ENCODE measurements around the gene OR6N1.

OR6N1 gene

DNA sequence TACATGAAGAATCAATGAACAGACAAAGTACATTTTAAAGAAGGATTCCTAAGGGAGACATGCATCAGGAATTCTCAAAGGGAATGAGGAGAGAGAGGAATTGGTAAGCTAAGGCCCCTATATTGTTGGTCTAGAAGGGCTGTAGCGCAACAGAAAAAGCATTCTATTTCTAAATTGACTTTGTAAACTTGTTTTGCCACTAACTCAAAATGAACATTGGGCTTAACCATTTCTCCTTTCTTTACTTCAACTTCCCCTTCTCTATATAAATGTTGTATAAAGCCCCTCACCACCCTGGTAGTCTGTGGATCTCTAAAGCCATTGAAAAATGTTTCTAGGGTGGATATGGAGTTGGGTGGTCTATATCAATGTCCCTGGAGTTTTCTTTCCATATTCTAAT, 29.4 kb upstream of the OR6N1 start:
- DNase-seq (ENCODE audit: low read depth), result no peak
- no peak overlapping the region for H3K4me3 ChIP-seq (ENCODE audit: low read length)
- TF ChIP-seq, protein P1, sequence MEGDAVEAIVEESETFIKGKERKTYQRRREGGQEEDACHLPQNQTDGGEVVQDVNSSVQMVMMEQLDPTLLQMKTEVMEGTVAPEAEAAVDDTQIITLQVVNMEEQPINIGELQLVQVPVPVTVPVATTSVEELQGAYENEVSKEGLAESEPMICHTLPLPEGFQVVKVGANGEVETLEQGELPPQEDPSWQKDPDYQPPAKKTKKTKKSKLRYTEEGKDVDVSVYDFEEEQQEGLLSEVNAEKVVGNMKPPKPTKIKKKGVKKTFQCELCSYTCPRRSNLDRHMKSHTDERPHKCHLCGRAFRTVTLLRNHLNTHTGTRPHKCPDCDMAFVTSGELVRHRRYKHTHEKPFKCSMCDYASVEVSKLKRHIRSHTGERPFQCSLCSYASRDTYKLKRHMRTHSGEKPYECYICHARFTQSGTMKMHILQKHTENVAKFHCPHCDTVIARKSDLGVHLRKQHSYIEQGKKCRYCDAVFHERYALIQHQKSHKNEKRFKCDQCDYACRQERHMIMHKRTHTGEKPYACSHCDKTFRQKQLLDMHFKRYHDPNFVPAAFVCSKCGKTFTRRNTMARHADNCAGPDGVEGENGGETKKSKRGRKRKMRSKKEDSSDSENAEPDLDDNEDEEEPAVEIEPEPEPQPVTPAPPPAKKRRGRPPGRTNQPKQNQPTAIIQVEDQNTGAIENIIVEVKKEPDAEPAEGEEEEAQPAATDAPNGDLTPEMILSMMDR (conservative IDR thresholded peaks at IDR 0.05; ENCODE audit: low read depth, low read length), result no peak

DNA sequence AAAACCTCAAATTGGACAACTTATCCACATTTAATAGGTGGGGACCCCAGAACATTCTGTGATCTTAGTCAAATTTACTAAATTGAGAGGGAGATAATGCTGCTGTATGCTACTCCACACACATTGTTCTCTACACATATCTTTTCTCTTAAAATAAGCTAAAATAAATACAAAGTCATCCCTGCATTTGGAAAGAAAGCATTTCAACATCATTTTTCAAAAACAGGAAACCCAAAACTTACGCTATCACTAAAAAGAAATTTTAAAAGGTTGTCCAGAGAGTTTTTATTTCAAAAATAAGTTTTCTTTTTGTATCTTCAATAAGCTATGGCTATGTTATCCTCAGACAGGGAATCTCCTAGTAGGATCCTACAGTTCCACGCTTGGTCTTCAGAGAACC, 28.5 kb upstream of the OR6N1 start:
- no peak for DNase-seq (ENCODE audit: low read depth)
- TF ChIP-seq, protein P1 (conservative IDR thresholded peaks at IDR 0.05; ENCODE audit: low read depth, low read length), result no peak
- H3K4me3 ChIP-seq (ENCODE audit: low read length), result no peak overlapping the region

DNA sequence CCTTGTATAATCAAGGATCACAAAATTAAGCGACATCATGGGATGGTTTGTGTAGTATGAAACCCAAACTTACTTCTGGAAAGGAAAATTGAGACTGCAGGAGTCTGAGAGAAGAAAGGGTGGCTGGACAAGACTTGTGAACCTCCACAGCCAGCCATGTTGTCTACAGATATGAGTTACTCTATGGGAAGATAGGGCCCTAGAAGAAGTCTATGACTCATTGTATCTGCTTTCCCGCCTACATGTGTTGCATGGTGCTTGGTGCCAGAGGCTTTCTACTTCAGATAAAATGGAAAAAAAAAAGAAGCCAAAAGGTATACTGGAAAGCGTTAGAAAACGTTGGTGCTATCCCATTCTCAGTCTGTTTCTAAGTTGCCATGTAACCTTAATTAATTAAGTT, 27.7 kb upstream of the OR6N1 start:
- H3K4me3 ChIP-seq (ENCODE audit: low read length), result no peak overlapping the region
- TF ChIP-seq, protein P1 (conservative IDR thresholded peaks at IDR 0.05; ENCODE audit: low read depth, low read length), result no peak
- no peak for DNase-seq (ENCODE audit: low read depth)

DNA sequence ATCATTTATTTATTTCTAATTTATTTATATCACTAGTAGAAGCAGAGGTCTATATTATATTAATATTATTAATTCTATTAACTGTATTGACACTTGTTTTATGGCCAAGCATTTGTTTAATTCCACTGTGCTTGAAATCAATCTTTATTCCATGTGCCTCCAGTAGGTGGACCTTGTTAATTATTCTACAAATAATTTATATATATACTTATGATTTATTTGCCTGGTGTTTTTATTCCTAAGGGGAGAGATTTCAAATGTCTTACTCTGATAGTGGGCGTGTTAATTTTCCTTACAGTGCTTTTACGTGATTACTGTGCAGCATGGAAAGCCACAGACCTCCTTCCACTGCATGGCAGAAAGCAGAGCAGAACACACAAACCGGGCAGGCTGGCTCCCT, 26.5 kb upstream of the OR6N1 start:
- no peak overlapping the region for H3K4me3 ChIP-seq (ENCODE audit: low read length)
- DNase-seq (ENCODE audit: low read depth), result no peak
- TF ChIP-seq, protein P1 (conservative IDR thresholded peaks at IDR 0.05; ENCODE audit: low read depth, low read length), result no peak

DNA sequence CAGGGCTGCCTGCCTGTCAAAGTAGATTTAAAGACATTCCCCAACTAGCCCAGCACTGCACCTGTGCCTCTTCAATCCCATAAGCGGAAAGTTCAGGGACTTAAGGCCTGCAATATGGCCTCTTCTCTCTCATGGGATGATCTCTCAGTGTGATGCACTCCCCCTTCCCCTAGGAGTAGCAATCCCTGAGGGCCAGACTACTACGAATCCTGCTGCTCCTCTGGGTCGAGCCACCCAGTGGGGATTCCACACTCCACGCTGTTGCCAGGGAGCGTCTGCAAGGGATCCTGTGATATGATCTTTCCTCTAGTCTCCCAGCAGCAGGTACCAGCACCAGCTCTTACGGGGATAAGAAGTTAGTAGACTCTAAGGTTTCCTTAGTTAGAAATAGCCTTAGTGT, 22.3 kb upstream of the OR6N1 start:
- H3K4me3 ChIP-seq (ENCODE audit: low read length), result no peak overlapping the region
- TF ChIP-seq, protein P1 (conservative IDR thresholded peaks at IDR 0.05; ENCODE audit: low read depth, low read length), result no peak
- DNase-seq (ENCODE audit: low read depth), result no peak

DNA sequence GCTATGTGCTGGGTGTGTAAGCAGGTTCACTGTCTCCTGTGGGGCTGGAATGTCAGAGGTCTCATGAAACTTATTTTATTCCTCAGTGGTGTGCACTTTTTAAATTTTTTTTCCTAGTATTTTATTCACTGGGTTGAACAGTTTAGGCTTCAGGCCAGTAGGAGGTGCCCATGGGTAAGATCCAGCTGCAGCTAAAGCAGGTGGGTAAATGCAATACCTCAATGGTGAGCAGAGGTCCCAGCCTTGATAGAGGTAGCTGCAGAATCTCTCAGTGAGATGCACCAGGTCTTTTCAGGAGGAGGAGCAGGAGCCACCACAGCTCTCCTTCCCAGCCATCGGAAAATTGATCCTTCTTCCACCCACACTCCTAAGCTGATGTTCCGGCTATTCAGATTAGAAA, 21.6 kb upstream of the OR6N1 start:
- no peak for DNase-seq (ENCODE audit: low read depth)
- no peak overlapping the region for H3K4me3 ChIP-seq (ENCODE audit: low read length)
- TF ChIP-seq, protein P1 (conservative IDR thresholded peaks at IDR 0.05; ENCODE audit: low read depth, low read length), result no peak

DNA sequence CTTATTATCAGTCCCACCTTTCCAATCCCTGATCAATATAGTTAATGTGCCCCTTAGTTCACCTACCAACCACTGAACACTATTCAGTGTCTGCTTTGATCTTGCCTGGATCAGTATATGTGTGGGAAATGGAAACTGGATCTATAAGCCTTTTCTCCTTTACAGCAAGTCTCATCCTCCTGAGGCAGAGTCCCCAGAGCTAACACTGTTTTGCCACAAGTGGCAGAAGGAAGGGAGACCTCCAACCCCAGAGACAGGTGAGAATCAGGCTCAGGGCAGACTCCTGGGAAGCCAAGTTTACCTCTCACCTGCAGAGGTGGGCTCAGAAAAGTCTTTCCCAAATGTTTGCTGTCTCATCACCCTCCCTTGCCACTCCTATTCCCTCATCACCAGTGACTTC, 9.1 kb upstream of the OR6N1 start, which contains the start of gene OR6N2:
Gene OR6N2 (minus strand): TSS at position 101 of the 400 bp plus-strand sequence. CDS start 3,569 bp downstream, outside the sequence.
- H3K4me3 ChIP-seq (ENCODE audit: low read length), result no peak within 1 kb of the TSS
- DNase-seq (ENCODE audit: low read depth), result no peak
- TF ChIP-seq, protein P1 (conservative IDR thresholded peaks at IDR 0.05; ENCODE audit: low read depth, low read length), result no peak
